H1 (cell line): ENCODE results near the gene TRAF3. TPM values are rescaled to one million over a fixed set of nuclear protein-coding genes. Genes with fewer than 3 reads are reported as not detected.

Source experiments
- CTCF ChIA-PET: fragments of 300-600 bp; sonication (Branson Sonifier 250); formaldehyde crosslinking; loops from one replicate; lab custom pipeline; 2021; ENCODE audit not compliant: partially characterized antibody; lab: Charles Lee
- POLR2A ChIA-PET: fragments of 300-600 bp; sonication (Branson Sonifier 250); formaldehyde crosslinking; loops from one replicate; lab custom pipeline; 2021; ENCODE audit warnings: inconsistent platforms; ENCODE audit not compliant: partially characterized antibody; lab: Charles Lee
- DNase-seq, 2 experiments: peaks; one replicate each; pipeline versions ENCODE4 v3.0.0 to v3.0.0-alpha.2; 2010 to 2022; ENCODE audit warnings: low spot score in 2 of 2, low read depth in 1 of 2, mixed read lengths in 1 of 2
- FAIRE-seq: peaks from 2 replicates; lab custom pipeline; 2011; peaks lifted over from hg19 to GRCh38; lab: Jason Lieb, UNC
- H2AFZ ChIP-seq: 2 replicates; pipeline ENCODE4 v1.8.1; 2012; ENCODE audit warnings: low read length, inconsistent platforms
- H2AK5ac ChIP-seq: 2 replicates; pipeline ENCODE4 v1.6.1; 2013; ENCODE audit warnings: low read depth, low read length
- H2BK120ac ChIP-seq: replicated peaks from 2 replicates; pipeline ENCODE3; 2013; ENCODE audit warnings: low read depth, low read length, inconsistent platforms
- H2BK12ac ChIP-seq: 2 replicates; pipeline ENCODE4 v1.6.1; 2013; ENCODE audit warnings: low read depth, low read length
- H2BK15ac ChIP-seq: 2 replicates; pipeline ENCODE4 v1.6.1; 2013; ENCODE audit warnings: low read length
- H2BK20ac ChIP-seq: 2 replicates; pipeline ENCODE4 v1.6.1; 2013; ENCODE audit warnings: low read length
- H2BK5ac ChIP-seq: 2 replicates; pipeline ENCODE4 v1.6.1; 2013; ENCODE audit warnings: low read depth, low read length
- H3K14ac ChIP-seq: 2 replicates; pipeline ENCODE4 v1.6.1; 2013; ENCODE audit warnings: inconsistent platforms; ENCODE audit not compliant: insufficient read length
- H3K18ac ChIP-seq: 2 replicates; pipeline ENCODE4 v1.6.1; 2013; ENCODE audit warnings: low read length; ENCODE audit errors: extremely low read depth
- H3K23ac ChIP-seq: 2 replicates; pipeline ENCODE4 v1.6.1; 2013; ENCODE audit warnings: inconsistent platforms; ENCODE audit not compliant: insufficient read length
- H3K23me2 ChIP-seq: 2 replicates; pipeline ENCODE4 v1.6.1; 2013; ENCODE audit warnings: low read depth, low read length
- H3K27ac ChIP-seq: 2 replicates; pipeline ENCODE4 v1.6.1; 2011; ENCODE audit warnings: low read depth, low read length, inconsistent platforms
- H3K27me3 ChIP-seq, 4 experiments: replicated peaks in 1 of 4; 1 replicate in 1 of 4; 2 replicates in 3 of 4; pipeline versions ENCODE4 v1.6.1 to v1.8.1; 2011 to 2013; ENCODE audit warnings: low read length in 3 of 4, mild to moderate bottlenecking in 3 of 4, inconsistent platforms in 2 of 4, mixed read lengths in 2 of 4, moderate library complexity in 1 of 4; ENCODE audit not compliant: control insufficient read depth in 3 of 4, insufficient read depth in 3 of 4; ENCODE audit errors: extremely low read depth in 1 of 4
- H3K36me3 ChIP-seq, 4 experiments: 2 replicates each; pipeline versions ENCODE4 v1.6.1 to v1.8.1; 2011 to 2013; ENCODE audit warnings: mild to moderate bottlenecking in 4 of 4, low read length in 3 of 4, moderate library complexity in 2 of 4, control low read depth in 1 of 4, inconsistent platforms in 1 of 4; ENCODE audit not compliant: insufficient read depth in 4 of 4, control insufficient read depth in 2 of 4
- H3K4ac ChIP-seq: replicated peaks from 2 replicates; pipeline ENCODE3; 2013; ENCODE audit warnings: low read length, low read depth, mixed read lengths, inconsistent platforms; ENCODE audit not compliant: insufficient read length
- H3K4me1 ChIP-seq, 4 experiments: replicated peaks in 1 of 4; 1 replicate in 1 of 4; 2 replicates in 3 of 4; pipeline versions ENCODE4 v1.6.1 to v1.8.1; 2011 to 2013; ENCODE audit warnings: low read length in 3 of 4, inconsistent platforms in 2 of 4, mixed read lengths in 1 of 4; ENCODE audit not compliant: insufficient read depth in 4 of 4, control insufficient read depth in 3 of 4
- H3K4me2 ChIP-seq, 2 experiments: 2 replicates each; pipeline versions ENCODE4 v1.6.1 to v1.8.1; 2011 to 2013; ENCODE audit warnings: low read depth in 2 of 2, low read length in 2 of 2, control low read depth in 1 of 2, inconsistent platforms in 1 of 2, mild to moderate bottlenecking in 1 of 2; ENCODE audit not compliant: insufficient read depth in 1 of 2
- H3K4me3 ChIP-seq, 4 experiments: fragments of 200-600, 300-600 bp in 1 of 4; sonication (generic), shearing (Covaris generic), sonication (Bioruptor Twin) in 1 of 4; 2 replicates each; pipeline versions ENCODE4 v1.5.1 to v1.8.1; 2011 to 2016; ENCODE audit warnings: low read length in 4 of 4, low read depth in 3 of 4, control low read depth in 2 of 4, inconsistent platforms in 2 of 4, mild to moderate bottlenecking in 2 of 4, mixed read lengths in 1 of 4, moderate library complexity in 1 of 4; ENCODE audit not compliant: insufficient read depth in 2 of 4; ENCODE audit errors: extremely low read depth in 1 of 4
- H3K56ac ChIP-seq: replicated peaks from 2 replicates; pipeline ENCODE3; 2013; ENCODE audit warnings: low read depth, mild to moderate bottlenecking, mixed read lengths, low read length, inconsistent platforms; ENCODE audit not compliant: insufficient read length
- H3K79me1 ChIP-seq: 2 replicates; pipeline ENCODE4 v1.6.1; 2013; ENCODE audit warnings: low read depth, low read length, control low read depth
- H3K79me2 ChIP-seq, 2 experiments: 2 replicates each; pipeline versions ENCODE4 v1.6.1 to v1.8.1; 2012 to 2013; ENCODE audit warnings: low read length in 2 of 2, mild to moderate bottlenecking in 2 of 2, inconsistent platforms in 1 of 2; ENCODE audit not compliant: insufficient read depth in 2 of 2, control insufficient read depth in 1 of 2
- H3K9ac ChIP-seq, 4 experiments: replicated peaks in 1 of 4; 1 replicate in 1 of 4; 2 replicates in 3 of 4; pipeline versions ENCODE4 v1.6.1 to v1.8.1; 2011 to 2013; ENCODE audit warnings: low read depth in 3 of 4, low read length in 3 of 4, control low read depth in 2 of 4, mild to moderate bottlenecking in 2 of 4, moderate library complexity in 2 of 4, inconsistent platforms in 1 of 4; ENCODE audit errors: extremely low read depth in 1 of 4
- H3K9me3 ChIP-seq, 2 experiments: 2 replicates each; pipeline versions ENCODE4 v1.6.1 to v1.8.1; 2012 to 2013; ENCODE audit warnings: mild to moderate bottlenecking in 2 of 2, moderate library complexity in 2 of 2, control low read depth in 1 of 2, inconsistent platforms in 1 of 2, low read depth in 1 of 2, low read length in 1 of 2, mixed read lengths in 1 of 2; ENCODE audit not compliant: insufficient read depth in 2 of 2
- H4K20me1 ChIP-seq, 2 experiments: replicated peaks in 1 of 2; 2 replicates each; pipeline versions ENCODE3 to v1.8.1; 2011 to 2013; ENCODE audit warnings: inconsistent platforms in 2 of 2, low read length in 2 of 2, mild to moderate bottlenecking in 1 of 2; ENCODE audit not compliant: insufficient read depth in 2 of 2, control insufficient read depth in 1 of 2
- H4K5ac ChIP-seq: 2 replicates; pipeline ENCODE4 v1.6.1; 2013; ENCODE audit warnings: low read length, low read depth, mixed read lengths, inconsistent platforms; ENCODE audit not compliant: insufficient read length
- H4K8ac ChIP-seq: 2 replicates; pipeline ENCODE4 v1.8.0; 2013; ENCODE audit warnings: mild to moderate bottlenecking, moderate library complexity, low read length, inconsistent platforms; ENCODE audit not compliant: insufficient read depth; ENCODE audit errors: extremely low read depth
- H4K91ac ChIP-seq: replicated peaks from 2 replicates; pipeline ENCODE3; 2013; ENCODE audit warnings: low read length, mixed read lengths, inconsistent platforms; ENCODE audit not compliant: insufficient read length
- ASH2L ChIP-seq: fragments of 200-600, 300-600 bp; sonication (generic); IDR thresholded peaks from one replicate; pipeline ENCODE4 v1.7.1; 2017; ENCODE audit warnings: low read length
- BACH1 ChIP-seq: IDR thresholded peaks from 2 replicates; pipeline ENCODE4 v1.6.1; 2012; ENCODE audit warnings: low read length, improper control_type of control experiment
- EGR1 ChIP-seq: IDR thresholded peaks from 2 replicates; pipeline ENCODE4 v1.6.1; 2011; ENCODE audit warnings: low read depth, low read length, borderline replicate concordance
- EP300 ChIP-seq, 2 experiments: IDR thresholded peaks; 1 replicate in 1 of 2; 2 replicates in 1 of 2; pipeline ENCODE4 v1.6.1; 2011 to 2012; ENCODE audit warnings: low read depth in 2 of 2, low read length in 2 of 2, mild to moderate bottlenecking in 2 of 2, borderline replicate concordance in 1 of 2, inconsistent platforms in 1 of 2, moderate library complexity in 1 of 2
- KDM1A ChIP-seq: fragments of 200-600, 300-600 bp; sonication (generic); IDR thresholded peaks from 2 replicates; pipeline ENCODE4 v1.7.1; 2016; ENCODE audit warnings: mild to moderate bottlenecking, low read length, borderline replicate concordance
- KDM4A ChIP-seq: IDR thresholded peaks from one replicate; pipeline ENCODE4 v1.7.1; 2012; ENCODE audit warnings: low read depth, mild to moderate bottlenecking, moderate library complexity, low read length, inconsistent platforms; ENCODE audit not compliant: severe bottlenecking
- POU5F1 ChIP-seq: IDR thresholded peaks from 2 replicates; pipeline ENCODE4 v1.6.1; 2011; ENCODE audit warnings: low read depth, mild to moderate bottlenecking, low read length, moderate library complexity
- RFX5 ChIP-seq: IDR thresholded peaks from 2 replicates; pipeline ENCODE4 v1.6.1; 2011; ENCODE audit warnings: low read depth, low read length, improper control_type of control experiment, borderline replicate concordance
- SP1 ChIP-seq: IDR thresholded peaks from 2 replicates; pipeline ENCODE4 v1.6.1; 2011; ENCODE audit warnings: low read depth, low read length
- ZNF274 ChIP-seq: IDR thresholded peaks from 2 replicates; pipeline ENCODE4 v1.7.0; 2012; ENCODE audit warnings: low read length, borderline replicate concordance; ENCODE audit errors: extremely low read depth
- WGBS, 2 experiments: shearing (Covaris generic) in 1 of 2; methylation state at CpG; one replicate each; pipeline versions ENCODE4 v1.1.6 to v1.1.7; 2013 to 2015; ENCODE audit warnings: low lambda C conversion rate in 2 of 2, mixed read lengths in 2 of 2, inconsistent platforms in 1 of 2, low coverage in 1 of 2, missing lambda C conversion rate in 1 of 2; ENCODE audit not compliant: insufficient replicate concordance in 2 of 2, insufficient coverage in 1 of 2, insufficient read length in 1 of 2; ENCODE audit errors: extremely low coverage in 1 of 2, missing lambda C conversion rate in 1 of 2; 5-methylcytosine and 5-hydroxymethylcytosine counted together
- polyA plus RNA-seq, 7 experiments: library from polyadenylated mRNA; depleted of rRNA in 3 of 7; stranded (reverse) in 5 of 7; unstranded in 2 of 7; fragments of >200 nt in 5 of 7; fragments of 200-250 nt in 2 of 7; gene quantifications; 1 replicate in 5 of 7; 2 replicates in 1 of 7; 4 replicates in 1 of 7; pipeline versions ENCODE4 v1.2.1 to v1.2.3, GENCODE V29; 2011 to 2013; ENCODE audit warnings: missing spikeins in 2 of 7, mixed read lengths in 2 of 7
- total RNA-seq: library from RNA; stranded (reverse); fragmentation: NEBNext Ultra II Directional; extraction: Animal tissue kit (Norgen Biotek cat#: 25700); gene quantifications from 2 replicates; pipeline ENCODE4 v1.2.1, GENCODE V29; 2021
- TF ChIP-seq, protein P1 (sequence below): IDR thresholded peaks from 2 replicates; pipeline ENCODE4 v1.6.1; 2012; ENCODE audit warnings: low read length, inconsistent platforms
- TF ChIP-seq, protein P2 (sequence below): IDR thresholded peaks from 2 replicates; pipeline ENCODE4 v1.6.1; 2012; ENCODE audit warnings: inconsistent platforms

TRAF3 gene
- total and polyA plus RNA-seq, 2 of the 8 experiments (the other 6 are each of a cell fraction or from before 2014, with no cell fraction given): 5.8 to 12.1 TPM

DNA sequence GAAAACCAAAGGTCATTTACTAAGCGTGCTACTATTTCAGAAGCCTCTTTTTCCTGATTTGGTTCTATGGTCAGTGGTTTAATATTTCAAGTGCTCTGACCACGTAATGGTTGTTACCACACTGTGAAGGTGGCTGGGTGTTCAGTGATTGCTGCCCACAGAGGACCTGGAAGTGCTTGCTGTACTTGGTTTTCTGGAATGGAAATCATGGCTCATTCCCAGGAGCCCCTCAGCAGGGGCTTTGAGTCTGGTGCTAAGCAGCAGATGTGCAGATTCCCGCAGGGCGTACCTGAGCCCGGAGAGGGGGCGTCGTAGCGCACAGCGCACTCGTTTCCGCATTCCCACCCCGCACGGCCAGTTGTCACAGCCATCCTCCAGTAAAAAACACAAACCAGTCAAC is 50.5 kb downstream of the TRAF3 start:
- Histone ChIP-seq H2AFZ (no peak overlapping the region), H2BK15ac (no peak overlapping the region), H4K8ac (no peak overlapping the region), H3K27ac (no peak overlapping the region), H2BK120ac (no peak overlapping the region), H3K79me2 (peaks cover 0 to 8% of the 10 kb centered on the region in 2 experiments; a peak in 2 of 4 replicates), H3K79me1 (0 out of 2 replicates have a peak, but pooled peaks cover 3% of the 10 kb centered on the region), H3K9ac (no peak overlapping the region), H3K4me2 (no peak overlapping the region), H4K5ac (no peak overlapping the region), H2AK5ac (no peak overlapping the region), H2BK5ac (no peak overlapping the region), H3K14ac (no peak overlapping the region), H3K4me1 (peaks cover 7 to 19% (median 16%) of the 10 kb centered on the region in 4 experiments), H3K18ac (no peak overlapping the region), H4K20me1 (no peaks in the 10 kb centered on the region), H3K23me2 (no peaks in the 10 kb centered on the region), H2BK12ac (no peak overlapping the region), H3K36me3 (no peaks in the 10 kb centered on the region), H2BK20ac (no peak overlapping the region), H3K9me3 (no peaks in the 10 kb centered on the region), H3K56ac (no peak overlapping the region), H4K91ac (no peak overlapping the region), H3K23ac (no peak overlapping the region), H3K4me3 (no peak overlapping the region), H3K4ac (no peak overlapping the region), H3K27me3 (no peaks in the 10 kb centered on the region)
- ChIA-PET POLR2A (no interaction called here), CTCF (no interaction called here)
- FAIRE-seq (no peak), DNase-seq (no peak)
- 88% methylated on average over 13 of the region's 13 CpGs; no CpG with 5 or more reads in 1 of the 2 experiments for whole genome bisulfite sequencing, 2 experiments
- TF ChIP-seq, protein P1, sequence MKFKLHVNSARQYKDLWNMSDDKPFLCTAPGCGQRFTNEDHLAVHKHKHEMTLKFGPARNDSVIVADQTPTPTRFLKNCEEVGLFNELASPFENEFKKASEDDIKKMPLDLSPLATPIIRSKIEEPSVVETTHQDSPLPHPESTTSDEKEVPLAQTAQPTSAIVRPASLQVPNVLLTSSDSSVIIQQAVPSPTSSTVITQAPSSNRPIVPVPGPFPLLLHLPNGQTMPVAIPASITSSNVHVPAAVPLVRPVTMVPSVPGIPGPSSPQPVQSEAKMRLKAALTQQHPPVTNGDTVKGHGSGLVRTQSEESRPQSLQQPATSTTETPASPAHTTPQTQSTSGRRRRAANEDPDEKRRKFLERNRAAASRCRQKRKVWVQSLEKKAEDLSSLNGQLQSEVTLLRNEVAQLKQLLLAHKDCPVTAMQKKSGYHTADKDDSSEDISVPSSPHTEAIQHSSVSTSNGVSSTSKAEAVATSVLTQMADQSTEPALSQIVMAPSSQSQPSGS: no peak
- TF ChIP-seq EP300 (IDR thresholded peaks at IDR 0.05; ENCODE audit: borderline replicate concordance in 1 of 2, low read depth in 2 of 2, low read length in 2 of 2) (no peak), BACH1 (no peak), KDM1A (no peak), POU5F1 (no peak), KDM4A (no peak), ASH2L (no peak), RFX5 (no peak), SP1 (no peak), ZNF274 (no peak), EGR1 (no peak)
- TF ChIP-seq, protein P2, sequence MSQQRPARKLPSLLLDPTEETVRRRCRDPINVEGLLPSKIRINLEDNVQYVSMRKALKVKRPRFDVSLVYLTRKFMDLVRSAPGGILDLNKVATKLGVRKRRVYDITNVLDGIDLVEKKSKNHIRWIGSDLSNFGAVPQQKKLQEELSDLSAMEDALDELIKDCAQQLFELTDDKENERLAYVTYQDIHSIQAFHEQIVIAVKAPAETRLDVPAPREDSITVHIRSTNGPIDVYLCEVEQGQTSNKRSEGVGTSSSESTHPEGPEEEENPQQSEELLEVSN: no peak
